ENCODE results near the gene THAP4.
A peak's percentile ranks its signal among the peaks of the same experiment; 100 is the strongest.

The THAP4 gene

GRCh38 chr2:241677392-241677791, 40.4 kb upstream of the THAP4 start:
- Histone ChIP-seq H3K9ac (ENCODE audit: low read depth, low read length) (no peak overlapping the region), H3K27ac (ENCODE audit: low read length) (no peak overlapping the region), H3K9me3 (ENCODE audit: insufficient read depth, low read length, severe bottlenecking) (no peaks in the 10 kb centered on the region), H3K4me1 (ENCODE audit: insufficient read depth, low read length) (no peaks in the 10 kb centered on the region; the same call in 1 of the 2 replicates), H3K4me3 (ENCODE audit: low read depth in 1 of 2, low read length in 2 of 2) (no peak overlapping the region), H3K4me2 (ENCODE audit: insufficient read depth, low read length) (no peak overlapping the region), H4K20me1 (ENCODE audit: insufficient read depth, low read length) (peaks cover 39% of the 10 kb centered on the region), H3K79me2 (ENCODE audit: insufficient read depth, low read length) (peaks cover 29% of the 10 kb centered on the region), H3K36me3 (ENCODE audit: insufficient read depth, low read length) (peaks cover 91% of the 10 kb centered on the region), H3K27me3 (ENCODE audit: insufficient read depth, low read length, poor library complexity) (no peaks in the 10 kb centered on the region), H2AFZ (ENCODE audit: low read depth, low read length) (no peak overlapping the region)
- ATAC-seq (ENCODE audit: insufficient read depth, low read depth) (no peak), DNase-seq (no peak)
- TF ChIP-seq EZH2 (IDR thresholded peaks at IDR 0.05; ENCODE audit: borderline replicate concordance, low read depth, low read length, severe bottlenecking) (no peak), CTCF (IDR thresholded peaks at IDR 0.05; ENCODE audit: borderline replicate concordance, extremely low read depth, low read length, poor library complexity, severe bottlenecking) (no peak)

GRCh38 chr2:241676665-241677064, 39.7 kb upstream of the THAP4 start:
- H3K9me3 ChIP-seq (ENCODE audit: insufficient read depth, low read length, severe bottlenecking): no peaks in the 10 kb centered on the region
- H3K4me1 ChIP-seq (ENCODE audit: insufficient read depth, low read length): no peaks in the 10 kb centered on the region; the same call in 1 of the 2 replicates
- H3K9ac ChIP-seq (ENCODE audit: low read depth, low read length): no peak overlapping the region
- H3K36me3 ChIP-seq (ENCODE audit: insufficient read depth, low read length): peaks cover 91% of the 10 kb centered on the region
- H2AFZ ChIP-seq (ENCODE audit: low read depth, low read length): no peak overlapping the region
- H3K4me3 ChIP-seq (ENCODE audit: low read depth in 1 of 2, low read length in 2 of 2): no peak overlapping the region
- H3K27ac ChIP-seq (ENCODE audit: low read length): no peak overlapping the region
- peaks cover 35% of the 10 kb centered on the region for H4K20me1 ChIP-seq (ENCODE audit: insufficient read depth, low read length)
- TF ChIP-seq EZH2 (IDR thresholded peaks at IDR 0.05; ENCODE audit: borderline replicate concordance, low read depth, low read length, severe bottlenecking) (no peak), CTCF (IDR thresholded peaks at IDR 0.05; ENCODE audit: borderline replicate concordance, extremely low read depth, low read length, poor library complexity, severe bottlenecking) (no peak)
- 0 out of 3 replicates have a peak, but pooled peaks have one; percentile 2 for ATAC-seq (ENCODE audit: insufficient read depth, low read depth)
- peaks cover 21% of the 10 kb centered on the region for H3K79me2 ChIP-seq (ENCODE audit: insufficient read depth, low read length)
- no peak for DNase-seq
- H3K27me3 ChIP-seq (ENCODE audit: insufficient read depth, low read length, poor library complexity): no peaks in the 10 kb centered on the region
- no peak overlapping the region for H3K4me2 ChIP-seq (ENCODE audit: insufficient read depth, low read length)

GRCh38 chr2:241675885-241676284, 38.9 kb upstream of the THAP4 start:
- Histone ChIP-seq H3K4me2 (ENCODE audit: insufficient read depth, low read length) (no peak overlapping the region), H3K4me1 (ENCODE audit: insufficient read depth, low read length) (no peaks in the 10 kb centered on the region), H3K27me3 (ENCODE audit: insufficient read depth, low read length, poor library complexity) (no peaks in the 10 kb centered on the region), H3K79me2 (ENCODE audit: insufficient read depth, low read length) (peaks cover 14% of the 10 kb centered on the region; the same call in 1 of the 2 replicates), H2AFZ (ENCODE audit: low read depth, low read length) (no peak overlapping the region), H3K9me3 (ENCODE audit: insufficient read depth, low read length, severe bottlenecking) (no peaks in the 10 kb centered on the region), H3K4me3 (ENCODE audit: low read depth in 1 of 2, low read length in 2 of 2) (no peak overlapping the region), H4K20me1 (ENCODE audit: insufficient read depth, low read length) (peaks cover 29% of the 10 kb centered on the region), H3K36me3 (ENCODE audit: insufficient read depth, low read length) (peaks cover 91% of the 10 kb centered on the region), H3K27ac (ENCODE audit: low read length) (no peak overlapping the region), H3K9ac (ENCODE audit: low read depth, low read length) (no peak overlapping the region)
- TF ChIP-seq EZH2 (IDR thresholded peaks at IDR 0.05; ENCODE audit: borderline replicate concordance, low read depth, low read length, severe bottlenecking): no peak
- TF ChIP-seq CTCF (IDR thresholded peaks at IDR 0.05; ENCODE audit: borderline replicate concordance, extremely low read depth, low read length, poor library complexity, severe bottlenecking): no peak
- no peak for DNase-seq
- no peak for ATAC-seq (ENCODE audit: insufficient read depth, low read depth)

Measured in DND-41 (cell line).